IPS-NIHi11 (cell line): Measurements from ENCODE around the gene GPR179.
A peak's percentile ranks its signal among the peaks of the same experiment; 100 is the strongest.
"Not testable (repeated sequence)": the region's sequence is repeated elsewhere in the genome, so short reads cannot be mapped to it uniquely, and the experiment has no call there.

Experiments used
- DNase-seq: peaks from one replicate; pipeline ENCODE4 v3.0.0; 2012; ENCODE audit warnings: mixed read lengths, low spot score

Gene GPR179

GRCh38 chr17:38324141-38324697 is 19.5 kb downstream of the GPR179 start:
- DNase-seq = no peak

GRCh38 chr17:38322897-38323296 is 20.9 kb downstream of the GPR179 start:
- DNase-seq = no peak

DNA sequence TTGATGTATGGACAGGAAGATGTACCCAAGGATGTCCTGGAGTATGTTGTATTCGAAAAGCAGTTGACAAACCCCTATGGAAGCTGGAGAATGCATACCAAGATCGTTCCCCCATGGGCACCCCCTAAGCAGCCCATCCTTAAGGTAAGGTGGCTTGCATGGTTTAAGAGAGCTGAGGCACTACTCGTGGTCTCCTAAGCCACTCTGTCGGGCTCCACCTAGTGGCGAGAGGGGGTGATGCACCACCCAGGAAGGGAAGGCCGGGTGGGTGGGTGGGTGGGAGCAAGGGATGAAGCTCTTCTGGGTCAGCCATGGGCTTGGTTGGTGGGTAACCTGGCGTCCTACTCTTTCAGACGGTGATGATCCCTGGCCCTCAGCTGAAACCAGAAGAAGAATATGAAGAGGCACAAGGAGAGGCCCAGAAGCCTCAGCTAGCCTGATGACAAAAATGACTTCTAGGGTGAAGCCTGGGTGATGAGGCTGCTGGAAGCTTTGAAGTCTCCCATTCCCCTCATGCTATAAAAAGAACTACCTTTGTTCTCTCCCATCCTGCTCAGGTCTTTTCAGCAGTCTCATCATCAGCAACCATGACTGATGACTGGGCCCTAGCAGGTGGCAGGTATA is 21.5 kb downstream of the GPR179 start:
- DNase-seq = peak; percentile 85

GRCh38 chr17:38320482-38320881 is 23.3 kb downstream of the GPR179 start:
- no peak for DNase-seq

GRCh38 chr17:38317081-38317480 is 26.7 kb downstream of the GPR179 start:
- DNase-seq = no peak

DNA sequence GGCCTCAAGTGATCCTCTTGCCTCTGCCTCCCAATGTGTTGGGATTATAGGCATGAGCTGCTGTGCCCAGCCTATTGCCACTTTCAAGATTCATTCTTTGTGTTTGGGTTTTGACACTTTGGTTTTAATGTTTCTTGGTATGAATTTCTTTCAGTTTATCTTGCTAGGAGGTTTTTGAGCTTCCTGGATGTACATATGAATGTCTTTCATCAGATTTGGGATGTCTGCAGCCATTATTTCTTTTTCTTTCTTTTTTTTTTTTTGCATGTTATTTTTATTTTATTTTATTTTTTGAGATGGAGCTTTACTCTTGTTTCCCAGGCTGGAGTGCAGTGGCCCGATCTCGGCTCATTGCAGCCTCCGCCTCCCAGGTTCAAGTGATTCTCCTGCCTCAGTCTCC is 28.3 kb downstream of the GPR179 start:
- DNase-seq = no peak

- peak; percentile 90 for DNase-seq
These were observed 46.8 kb downstream of the GPR179 start, which contains the start of gene MRPL45 for GRCh38 chr17:38296834-38297517. TSS of gene MRPL45 (plus strand) at chr17:38297168. CDS start at chr17:38297184, 16 bp downstream.

DNA sequence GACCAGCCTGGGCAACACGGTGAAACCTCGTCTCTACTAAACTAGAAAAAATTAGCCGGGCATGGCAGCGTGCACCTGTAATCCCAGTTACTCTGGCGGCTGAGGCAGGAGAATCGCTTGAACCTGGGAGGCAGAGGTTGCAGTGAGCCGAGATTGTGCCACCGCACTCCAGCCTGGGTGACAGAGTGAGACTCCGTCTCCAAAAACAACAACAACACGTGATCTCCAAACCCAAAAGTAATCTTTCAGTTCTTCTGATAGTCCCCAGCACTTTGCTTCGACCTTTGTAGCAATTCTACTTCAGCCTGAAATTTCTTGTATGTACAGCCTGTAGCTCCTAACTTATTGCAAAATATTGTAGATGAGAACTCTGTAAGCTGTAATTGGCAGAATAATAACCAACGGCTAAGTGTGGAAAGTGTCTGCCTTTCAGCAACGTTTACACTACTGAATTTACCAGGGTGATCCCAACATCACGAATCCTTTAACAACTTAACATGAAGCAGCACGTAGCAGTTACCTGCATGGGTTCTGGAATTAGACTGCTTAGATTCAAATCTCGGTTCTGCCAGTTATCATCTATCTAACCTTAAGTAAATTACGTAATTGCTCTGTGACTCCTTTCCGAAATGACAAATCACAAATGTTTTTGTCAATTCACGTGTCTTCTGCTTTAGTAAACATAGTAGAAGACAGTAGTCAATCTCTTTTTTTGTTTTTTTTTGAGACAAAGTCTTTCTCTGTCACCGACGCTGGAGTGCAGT is 48.0 kb downstream of the GPR179 start:
- DNase-seq = not testable (repeated sequence)

GRCh38 chr17:38289760-38290159 is 54.0 kb downstream of the GPR179 start:
- DNase-seq = not testable (repeated sequence)

DNA sequence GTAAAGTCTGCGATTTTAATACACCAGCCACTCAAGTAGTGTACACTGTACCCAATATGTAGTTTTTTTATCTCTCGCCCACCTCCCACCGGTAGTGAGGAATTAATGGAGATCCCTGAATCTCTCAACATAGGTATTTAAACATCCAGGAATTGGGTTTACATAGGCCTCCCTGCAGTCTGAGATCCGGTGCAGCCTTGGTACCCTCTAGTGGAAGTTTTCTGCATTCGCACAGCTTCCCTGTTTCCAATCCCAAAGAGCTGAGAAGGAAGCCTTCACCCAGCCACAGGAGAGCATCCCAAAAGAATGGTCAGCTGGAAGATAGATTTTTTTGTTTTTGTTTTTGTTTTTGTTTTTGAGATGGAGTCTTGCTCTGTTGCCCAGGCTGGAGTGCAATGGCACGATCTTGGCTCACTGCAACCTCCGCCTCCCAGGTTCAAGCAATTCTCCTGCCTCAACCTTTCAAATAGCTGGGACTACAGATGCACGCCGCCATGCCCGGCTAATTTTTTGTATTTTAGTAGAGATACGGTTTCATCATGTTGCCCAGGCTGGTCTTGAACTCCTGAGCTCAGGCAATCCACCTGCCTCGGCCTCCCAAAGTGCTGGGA is 55.4 kb downstream of the GPR179 start:
- peak; percentile 27 for DNase-seq

- DNase-seq = peak; percentile 1
These were observed 57.2 kb downstream of the GPR179 start for GRCh38 chr17:38286501-38287091.

- not testable (repeated sequence) for DNase-seq
These were observed 57.8 kb downstream of the GPR179 start for GRCh38 chr17:38285994-38286393.
